Activated gamma-delta T cell treated with Interleukin-2 at 50 U/mL for 16 hours (primary cell): ENCODE results near the gene IQCE.
"Not testable (repeated sequence)": the region's sequence is repeated elsewhere in the genome, so short reads cannot be mapped to it uniquely, and the experiment has no call there.

Experiments
- DNase-seq: peaks from one replicate; pipeline ENCODE4 v3.0.0-alpha.2; 2020

IQCE gene

GRCh38 chr7:2554661-2555111 lies 4.1 kb upstream of the IQCE start:
- no peak for DNase-seq

GRCh38 chr7:2555121-2556052 lies 3.4 kb upstream of the IQCE start, which contains the start of gene BRAT1:
BRAT1 (minus strand) TSS chr7:2555524; CDS start chr7:2554431, 1,093 bp downstream.
- DNase-seq: peak; percentile 97

GRCh38 chr7:2559283-2559950 lies 638 bp downstream of the IQCE start:
- DNase-seq: no peak

- DNase-seq: not testable (repeated sequence)
Observed at GRCh38 chr7:2563955-2564354, 5.2 kb downstream of the IQCE start.

GRCh38 chr7:2564970-2565540 lies 6.3 kb downstream of the IQCE start:
- DNase-seq: no peak

- DNase-seq: no peak
Observed at GRCh38 chr7:2566348-2566889, 7.6 kb downstream of the IQCE start.

GRCh38 chr7:2566890-2567678 lies 8.3 kb downstream of the IQCE start:
- DNase-seq: no peak

GRCh38 chr7:2567679-2568278 lies 9.0 kb downstream of the IQCE start:
- DNase-seq: no peak

- no peak for DNase-seq
Observed at GRCh38 chr7:2568521-2569223, 9.9 kb downstream of the IQCE start.

GRCh38 chr7:2569421-2569820 lies 10.6 kb downstream of the IQCE start:
- DNase-seq: no peak

GRCh38 chr7:2570021-2570420 lies 11.2 kb downstream of the IQCE start:
- no peak for DNase-seq

- no peak for DNase-seq
Observed at GRCh38 chr7:2571409-2571808, 12.6 kb downstream of the IQCE start.

GRCh38 chr7:2572101-2572842 lies 13.5 kb downstream of the IQCE start:
- no peak for DNase-seq

- no peak for DNase-seq
Observed at GRCh38 chr7:2573761-2574160, 15.0 kb downstream of the IQCE start.

- no peak for DNase-seq
Observed at GRCh38 chr7:2575046-2575732, 16.4 kb downstream of the IQCE start.

- no peak for DNase-seq
Observed at GRCh38 chr7:2575733-2576340, 17.1 kb downstream of the IQCE start.

- no peak for DNase-seq
Observed at GRCh38 chr7:2576742-2577491, 18.1 kb downstream of the IQCE start.

GRCh38 chr7:2577914-2578680 lies 19.3 kb downstream of the IQCE start:
- no peak for DNase-seq
